Mesenchymal stem cell (in vitro differentiated cells and primary cell): ENCODE measurements around the gene FAH.

Experiments used
- DNase-seq: peaks from one replicate; pipeline ENCODE4 v3.0.0-alpha.2; 2013
- H2AFZ ChIP-seq: one replicate; pipeline ENCODE4 v1.6.1; 2013; ENCODE audit warnings: low read depth, mild to moderate bottlenecking, control low read depth, inconsistent platforms, low read length, moderate library complexity
- H2AK5ac ChIP-seq: 2 replicates; pipeline ENCODE4 v1.6.1; 2013; ENCODE audit warnings: low read length, moderate library complexity, mild to moderate bottlenecking, inconsistent platforms; ENCODE audit not compliant: severe bottlenecking
- H2BK120ac ChIP-seq: one replicate; pipeline ENCODE4 v1.6.1; 2013; ENCODE audit warnings: low read depth, mild to moderate bottlenecking, inconsistent platforms, low read length, moderate library complexity
- H2BK12ac ChIP-seq, 2 experiments: one replicate each; pipeline ENCODE4 v1.6.1; 2013; ENCODE audit warnings: inconsistent platforms in 2 of 2, low read length in 2 of 2, mild to moderate bottlenecking in 2 of 2, moderate library complexity in 2 of 2, control low read depth in 1 of 2
- H2BK15ac ChIP-seq: one replicate; pipeline ENCODE4 v1.6.1; 2013; ENCODE audit warnings: mild to moderate bottlenecking, low read depth, inconsistent platforms; ENCODE audit not compliant: poor library complexity, severe bottlenecking
- H2BK5ac ChIP-seq: 2 replicates; pipeline ENCODE4 v1.6.1; 2013; ENCODE audit warnings: low read depth, mild to moderate bottlenecking, low read length, control low read depth, inconsistent platforms; ENCODE audit not compliant: poor library complexity, severe bottlenecking
- H3K14ac ChIP-seq, 2 experiments: one replicate each; pipeline ENCODE4 v1.6.1; 2013; ENCODE audit warnings: inconsistent platforms in 2 of 2, low read length in 2 of 2, control low read depth in 1 of 2, mild to moderate bottlenecking in 1 of 2, moderate library complexity in 1 of 2
- H3K18ac ChIP-seq, 2 experiments: one replicate each; pipeline ENCODE4 v1.6.1; 2013; ENCODE audit warnings: inconsistent platforms in 2 of 2, low read length in 2 of 2, control low read depth in 1 of 2, low read depth in 1 of 2, mild to moderate bottlenecking in 1 of 2
- H3K23ac ChIP-seq, 2 experiments: one replicate each; pipeline ENCODE4 v1.6.1; 2013; ENCODE audit warnings: inconsistent platforms in 2 of 2, low read length in 2 of 2, mild to moderate bottlenecking in 2 of 2, moderate library complexity in 2 of 2, control low read depth in 1 of 2
- H3K27ac ChIP-seq: 2 replicates; pipeline ENCODE4 v1.5.1; 2013; ENCODE audit warnings: mild to moderate bottlenecking, moderate library complexity, low read length, control low read depth, inconsistent platforms; ENCODE audit not compliant: poor library complexity, severe bottlenecking
- H3K27me3 ChIP-seq, 2 experiments: 2 replicates each; pipeline versions ENCODE4 v1.6.1 to v1.7.0; 2013; ENCODE audit warnings: low read length in 2 of 2, mild to moderate bottlenecking in 2 of 2, moderate library complexity in 2 of 2, control low read depth in 1 of 2, inconsistent platforms in 1 of 2; ENCODE audit not compliant: control insufficient read depth in 1 of 2, insufficient read depth in 1 of 2
- H3K36me3 ChIP-seq, 2 experiments: 2 replicates each; pipeline versions ENCODE4 v1.6.1 to v1.7.0; 2013; ENCODE audit warnings: low read length in 2 of 2, control low read depth in 1 of 2, inconsistent platforms in 1 of 2, low read depth in 1 of 2, mild to moderate bottlenecking in 1 of 2; ENCODE audit not compliant: insufficient read depth in 2 of 2, control insufficient read depth in 1 of 2
- H3K4ac ChIP-seq, 2 experiments: one replicate each; pipeline ENCODE4 v1.6.1; 2013; ENCODE audit warnings: inconsistent platforms in 2 of 2, low read length in 2 of 2, mild to moderate bottlenecking in 2 of 2, moderate library complexity in 2 of 2, control low read depth in 1 of 2, low read depth in 1 of 2
- H3K4me1 ChIP-seq: 2 replicates; pipeline ENCODE4 v1.6.1; 2013; ENCODE audit warnings: low read depth, low read length, control low read depth; ENCODE audit not compliant: control insufficient read depth, insufficient read depth
- H3K4me2 ChIP-seq: 2 replicates; pipeline ENCODE4 v1.6.1; 2013; ENCODE audit warnings: low read length, mild to moderate bottlenecking, inconsistent platforms; ENCODE audit not compliant: poor library complexity, severe bottlenecking
- H3K4me3 ChIP-seq, 2 experiments: 2 replicates each; pipeline versions ENCODE4 v1.5.1 to v1.7.0; 2013; ENCODE audit warnings: low read length in 2 of 2, mild to moderate bottlenecking in 2 of 2, control low read depth in 1 of 2, low read depth in 1 of 2; ENCODE audit not compliant: insufficient read depth in 1 of 2
- H3K79me1 ChIP-seq: replicated peaks from 2 replicates; pipeline ENCODE4 v1.6.1; 2013; ENCODE audit warnings: mild to moderate bottlenecking, control low read depth, low read length, inconsistent platforms; ENCODE audit not compliant: poor library complexity, severe bottlenecking
- H3K9ac ChIP-seq: 2 replicates; pipeline ENCODE4 v1.7.0; 2013; ENCODE audit warnings: mild to moderate bottlenecking, low read length, moderate library complexity
- H3K9me3 ChIP-seq: 2 replicates; pipeline ENCODE4 v1.7.0; 2013; ENCODE audit warnings: mild to moderate bottlenecking, low read length; ENCODE audit not compliant: control insufficient read depth
- H4K8ac ChIP-seq: one replicate; pipeline ENCODE4 v1.6.1; 2013; ENCODE audit warnings: inconsistent platforms, mild to moderate bottlenecking, low read length, moderate library complexity
- H4K91ac ChIP-seq: one replicate; pipeline ENCODE4 v1.6.1; 2013; ENCODE audit warnings: mild to moderate bottlenecking, low read length, inconsistent platforms
- WGBS: methylation state at CpG from one replicate; pipeline ENCODE4 v1.1.7; 2013; ENCODE audit warnings: mixed read lengths; 5-methylcytosine and 5-hydroxymethylcytosine counted together

FAH gene

GRCh38 chr15:80107204-80107603 is 45.6 kb upstream of the FAH start:
- Histone ChIP-seq H2BK5ac (no peak overlapping the region), H3K27ac (no peak overlapping the region), H2BK120ac (no peak overlapping the region), H3K4me3 (no peak overlapping the region), H4K8ac (no peak overlapping the region), H3K9me3 (no peaks in the 10 kb centered on the region), H3K14ac (no peak overlapping the region), H2AK5ac (no peak overlapping the region), H3K23ac (no peak overlapping the region), H3K4me2 (no peak overlapping the region), H3K36me3 (peaks cover 0 to 4% of the 10 kb centered on the region in 2 experiments), H2BK12ac (no peak overlapping the region), H3K27me3 (no peaks in the 10 kb centered on the region), H3K4me1 (peaks cover 1% of the 10 kb centered on the region), H3K4ac (no peak overlapping the region), H3K9ac (no peak overlapping the region), H2AFZ (no peak overlapping the region), H3K79me1 (peaks cover 14% of the 10 kb centered on the region), H4K91ac (no peak overlapping the region), H3K18ac (no peak overlapping the region), H2BK15ac (no peak overlapping the region)
- no peak for DNase-seq
- WGBS, result 100% methylated on average over 4 of the region's 6 CpGs

- no peak overlapping the region for H3K9ac ChIP-seq
- H3K18ac ChIP-seq, result no peak overlapping the region
- H3K4me1 ChIP-seq, result peaks cover 1% of the 10 kb centered on the region
- 83% methylated on average over 2 of the region's 3 CpGs for WGBS
- H3K4me3 ChIP-seq, result no peak overlapping the region
- no peak overlapping the region for H3K4ac ChIP-seq
- H3K79me1 ChIP-seq, result peaks cover 18% of the 10 kb centered on the region
- no peaks in the 10 kb centered on the region for H3K27me3 ChIP-seq
- no peak overlapping the region for H3K4me2 ChIP-seq
- no peak overlapping the region for H2BK15ac ChIP-seq
- no peak overlapping the region for H4K91ac ChIP-seq
- no peak overlapping the region for H2BK5ac ChIP-seq
- H3K23ac ChIP-seq, result no peak overlapping the region
- H2AK5ac ChIP-seq, result no peak overlapping the region
- DNase-seq, result no peak
- H2BK12ac ChIP-seq, result no peak overlapping the region
- no peak overlapping the region for H3K14ac ChIP-seq
- H3K27ac ChIP-seq, result no peak overlapping the region
- no peak overlapping the region for H4K8ac ChIP-seq
- no peak overlapping the region for H2BK120ac ChIP-seq
- peaks cover 0 to 4% of the 10 kb centered on the region in 2 experiments for H3K36me3 ChIP-seq
- H3K9me3 ChIP-seq, result no peaks in the 10 kb centered on the region
- no peak overlapping the region for H2AFZ ChIP-seq
Measured at GRCh38 chr15:80107774-80108173, 45.0 kb upstream of the FAH start.

- no peak overlapping the region for H2BK120ac ChIP-seq
- H2BK15ac ChIP-seq, result no peak overlapping the region
- H3K4me1 ChIP-seq, result peaks cover 1% of the 10 kb centered on the region
- no peak overlapping the region for H3K14ac ChIP-seq
- no peak overlapping the region for H3K23ac ChIP-seq
- no peak overlapping the region for H3K9ac ChIP-seq
- H2BK12ac ChIP-seq, result no peak overlapping the region
- no peak overlapping the region for H4K8ac ChIP-seq
- H3K4me3 ChIP-seq, result no peak overlapping the region
- H3K18ac ChIP-seq, result no peak overlapping the region
- no peak overlapping the region for H4K91ac ChIP-seq
- H3K4ac ChIP-seq, result no peak overlapping the region
- H3K27ac ChIP-seq, result no peak overlapping the region
- H3K27me3 ChIP-seq, result no peaks in the 10 kb centered on the region
- H2AFZ ChIP-seq, result no peak overlapping the region
- H2AK5ac ChIP-seq, result no peak overlapping the region
- WGBS, result 83% methylated on average over 2 of the region's 3 CpGs
- peaks cover 17% of the 10 kb centered on the region for H3K79me1 ChIP-seq
- no peaks in the 10 kb centered on the region for H3K36me3 ChIP-seq
- H2BK5ac ChIP-seq, result no peak overlapping the region
- H3K9me3 ChIP-seq, result no peaks in the 10 kb centered on the region
- H3K4me2 ChIP-seq, result no peak overlapping the region
- DNase-seq, result no peak
Measured at GRCh38 chr15:80109388-80109787, 43.4 kb upstream of the FAH start.

GRCh38 chr15:80110920-80111319 is 41.9 kb upstream of the FAH start:
- peaks cover 1% of the 10 kb centered on the region for H3K4me1 ChIP-seq
- no peaks in the 10 kb centered on the region for H3K27me3 ChIP-seq
- H3K9ac ChIP-seq, result no peak overlapping the region
- no peak overlapping the region for H3K4me2 ChIP-seq
- no peaks in the 10 kb centered on the region for H3K9me3 ChIP-seq
- no peak overlapping the region for H2BK12ac ChIP-seq
- no peak overlapping the region for H2BK5ac ChIP-seq
- peaks cover 15% of the 10 kb centered on the region for H3K79me1 ChIP-seq
- no peak overlapping the region for H3K23ac ChIP-seq
- no peak overlapping the region for H2AFZ ChIP-seq
- no peak overlapping the region for H3K14ac ChIP-seq
- no peak overlapping the region for H3K4ac ChIP-seq
- H3K36me3 ChIP-seq, result no peaks in the 10 kb centered on the region
- no peak overlapping the region for H2BK120ac ChIP-seq
- no peak overlapping the region for H4K8ac ChIP-seq
- H2AK5ac ChIP-seq, result no peak overlapping the region
- H2BK15ac ChIP-seq, result no peak overlapping the region
- H4K91ac ChIP-seq, result no peak overlapping the region
- no peak for DNase-seq
- H3K4me3 ChIP-seq, result no peak overlapping the region
- no peak overlapping the region for H3K18ac ChIP-seq
- H3K27ac ChIP-seq, result no peak overlapping the region
